ENCODE results near the gene TLDC2.
"Not testable (repeated sequence)": the region's sequence is repeated elsewhere in the genome, so short reads cannot be mapped to it uniquely, and the experiment has no call there.

Gene TLDC2

DNA sequence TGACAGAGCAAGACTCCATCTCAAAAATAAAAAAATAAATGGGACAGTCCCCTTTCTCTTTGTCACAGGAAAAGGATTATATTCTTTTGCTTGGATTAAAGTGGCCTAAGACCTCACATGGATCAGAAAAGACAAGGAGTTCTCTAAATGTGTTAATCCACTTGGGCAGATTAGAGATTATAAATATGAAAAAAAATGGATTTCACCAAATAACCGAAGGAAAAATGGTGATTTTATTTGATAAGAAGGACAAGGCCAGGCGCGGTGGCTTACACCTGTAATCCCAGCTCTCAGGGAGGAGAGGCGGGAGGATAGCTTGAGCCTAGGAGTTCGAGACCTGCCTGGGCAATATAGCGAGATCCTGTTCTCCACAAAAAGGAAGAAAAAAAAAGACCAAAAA is 53.8 kb downstream of the TLDC2 start:
- TF ChIP-seq, protein P1, sequence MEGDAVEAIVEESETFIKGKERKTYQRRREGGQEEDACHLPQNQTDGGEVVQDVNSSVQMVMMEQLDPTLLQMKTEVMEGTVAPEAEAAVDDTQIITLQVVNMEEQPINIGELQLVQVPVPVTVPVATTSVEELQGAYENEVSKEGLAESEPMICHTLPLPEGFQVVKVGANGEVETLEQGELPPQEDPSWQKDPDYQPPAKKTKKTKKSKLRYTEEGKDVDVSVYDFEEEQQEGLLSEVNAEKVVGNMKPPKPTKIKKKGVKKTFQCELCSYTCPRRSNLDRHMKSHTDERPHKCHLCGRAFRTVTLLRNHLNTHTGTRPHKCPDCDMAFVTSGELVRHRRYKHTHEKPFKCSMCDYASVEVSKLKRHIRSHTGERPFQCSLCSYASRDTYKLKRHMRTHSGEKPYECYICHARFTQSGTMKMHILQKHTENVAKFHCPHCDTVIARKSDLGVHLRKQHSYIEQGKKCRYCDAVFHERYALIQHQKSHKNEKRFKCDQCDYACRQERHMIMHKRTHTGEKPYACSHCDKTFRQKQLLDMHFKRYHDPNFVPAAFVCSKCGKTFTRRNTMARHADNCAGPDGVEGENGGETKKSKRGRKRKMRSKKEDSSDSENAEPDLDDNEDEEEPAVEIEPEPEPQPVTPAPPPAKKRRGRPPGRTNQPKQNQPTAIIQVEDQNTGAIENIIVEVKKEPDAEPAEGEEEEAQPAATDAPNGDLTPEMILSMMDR (IDR thresholded peaks at IDR 0.05), result no peak
- TF ChIP-seq ZFX (IDR thresholded peaks at IDR 0.05; ENCODE audit: borderline replicate concordance), result no peak
- no peak overlapping the region for H3K27ac ChIP-seq

GRCh38 chr20:36932067-36932466 is 56.1 kb downstream of the TLDC2 start:
- H3K27ac ChIP-seq, result not testable (repeated sequence)

- TF ChIP-seq ZFX (IDR thresholded peaks at IDR 0.05; ENCODE audit: borderline replicate concordance), result no peak
- TF ChIP-seq, protein P1 (IDR thresholded peaks at IDR 0.05), result no peak
- H3K27ac ChIP-seq, result no peak overlapping the region
These were observed 56.8 kb downstream of the TLDC2 start for GRCh38 chr20:36932476-36933426.

DNA sequence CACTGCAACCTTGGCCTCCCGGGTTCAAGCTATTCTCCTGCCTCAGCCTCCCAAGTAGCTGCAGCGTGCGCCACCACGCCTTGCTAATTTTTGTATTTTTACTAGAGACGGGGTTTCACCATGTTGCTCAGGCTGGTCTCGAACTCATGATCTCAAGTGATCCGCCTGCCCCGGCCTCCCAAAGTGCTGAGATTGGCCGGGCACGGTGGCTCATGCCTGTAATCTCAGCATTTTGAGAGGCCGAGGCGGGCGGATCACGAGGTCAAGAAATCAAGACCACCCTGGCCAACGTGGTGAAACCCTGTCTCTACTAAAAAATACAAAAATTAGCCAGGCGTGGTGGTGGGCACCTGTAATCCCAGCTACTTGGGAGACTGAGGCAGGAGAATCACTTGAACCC is 57.6 kb downstream of the TLDC2 start:
- not testable (repeated sequence) for H3K27ac ChIP-seq

GRCh38 chr20:36936341-36936740 is 60.4 kb downstream of the TLDC2 start:
- TF ChIP-seq ZFX (IDR thresholded peaks at IDR 0.05; ENCODE audit: borderline replicate concordance), result no peak
- TF ChIP-seq, protein P1 (IDR thresholded peaks at IDR 0.05), result no peak

GRCh38 chr20:36936761-36937401 is 60.9 kb downstream of the TLDC2 start:
- not testable (repeated sequence) for H3K27ac ChIP-seq

More at GRCh38 chr20:36936341-36936740, 60.4 kb downstream of the TLDC2 start:
- no peak overlapping the region for H3K27ac ChIP-seq

DNA sequence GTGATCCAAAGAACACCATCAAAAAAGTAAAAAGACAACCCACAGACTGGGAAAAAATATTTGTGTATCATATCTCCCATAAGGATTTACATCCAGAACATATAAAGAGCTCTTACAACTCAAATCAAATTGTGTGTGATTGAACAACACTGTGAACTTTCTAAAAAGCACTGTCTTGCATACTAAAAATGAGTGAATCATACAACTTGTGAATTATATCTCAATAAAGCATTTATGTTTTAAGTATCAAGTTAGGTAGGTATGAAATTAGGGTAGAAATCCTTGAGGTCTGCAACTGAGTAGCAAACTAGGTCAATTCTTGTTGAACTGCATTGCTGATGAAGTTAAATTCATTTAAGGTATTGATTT is 61.4 kb downstream of the TLDC2 start:
- TF ChIP-seq, protein P1 (IDR thresholded peaks at IDR 0.05), result no peak
- TF ChIP-seq ZFX (IDR thresholded peaks at IDR 0.05; ENCODE audit: borderline replicate concordance), result no peak
- no peak overlapping the region for H3K27ac ChIP-seq

DNA sequence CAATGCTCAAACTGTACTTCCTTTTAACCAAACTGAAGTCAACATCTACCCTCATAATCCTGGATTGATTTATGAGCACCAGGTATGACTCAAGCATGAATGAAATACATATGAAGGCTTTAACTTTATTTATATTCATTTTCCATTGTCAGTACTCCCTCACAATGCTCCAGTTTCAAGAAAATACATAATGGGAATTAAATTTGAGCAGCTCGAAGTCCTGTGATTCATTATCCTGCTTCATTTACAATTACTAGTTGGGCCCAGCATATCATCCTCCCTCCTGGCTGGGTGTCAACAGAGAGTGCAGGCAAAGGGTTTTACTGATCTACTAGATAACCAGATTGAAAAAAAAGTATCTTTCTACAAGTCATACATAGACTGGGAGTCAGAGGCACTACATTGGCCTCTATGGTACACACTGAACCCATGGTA is 65.5 kb downstream of the TLDC2 start:
- no peak overlapping the region for H3K27ac ChIP-seq

More for the DNA sequence above, 65.5 kb downstream of the TLDC2 start:
- TF ChIP-seq, protein P1 (IDR thresholded peaks at IDR 0.05), result no peak
- no peak for TF ChIP-seq ZFX (IDR thresholded peaks at IDR 0.05; ENCODE audit: borderline replicate concordance)
